Measurements from ENCODE around the gene TBC1D21.

- TF ChIP-seq, protein P1, sequence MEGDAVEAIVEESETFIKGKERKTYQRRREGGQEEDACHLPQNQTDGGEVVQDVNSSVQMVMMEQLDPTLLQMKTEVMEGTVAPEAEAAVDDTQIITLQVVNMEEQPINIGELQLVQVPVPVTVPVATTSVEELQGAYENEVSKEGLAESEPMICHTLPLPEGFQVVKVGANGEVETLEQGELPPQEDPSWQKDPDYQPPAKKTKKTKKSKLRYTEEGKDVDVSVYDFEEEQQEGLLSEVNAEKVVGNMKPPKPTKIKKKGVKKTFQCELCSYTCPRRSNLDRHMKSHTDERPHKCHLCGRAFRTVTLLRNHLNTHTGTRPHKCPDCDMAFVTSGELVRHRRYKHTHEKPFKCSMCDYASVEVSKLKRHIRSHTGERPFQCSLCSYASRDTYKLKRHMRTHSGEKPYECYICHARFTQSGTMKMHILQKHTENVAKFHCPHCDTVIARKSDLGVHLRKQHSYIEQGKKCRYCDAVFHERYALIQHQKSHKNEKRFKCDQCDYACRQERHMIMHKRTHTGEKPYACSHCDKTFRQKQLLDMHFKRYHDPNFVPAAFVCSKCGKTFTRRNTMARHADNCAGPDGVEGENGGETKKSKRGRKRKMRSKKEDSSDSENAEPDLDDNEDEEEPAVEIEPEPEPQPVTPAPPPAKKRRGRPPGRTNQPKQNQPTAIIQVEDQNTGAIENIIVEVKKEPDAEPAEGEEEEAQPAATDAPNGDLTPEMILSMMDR (IDR thresholded peaks at IDR 0.05) = no peak
- TF ChIP-seq POLR2A (IDR thresholded peaks at IDR 0.05) = no peak
Observed at GRCh38 chr15:73838831-73839426, 34.4 kb upstream of the TBC1D21 start.

Data from right lobe of liver (tissue), 4 donors.